WTC11 (cell line): Measurements from ENCODE around the gene RIPOR3. TPM values are rescaled to one million over a fixed set of nuclear protein-coding genes. Genes with fewer than 3 reads are reported as not detected.
A peak's percentile ranks its signal among the peaks of the same experiment; 100 is the strongest.

Experiments
- ATAC-seq: fragments of 200-7000 bp; cut with Tn5 transposase; 2 replicates; pipeline ENCODE4 v1.10.0; 2021; ENCODE audit warnings: mild to moderate bottlenecking, moderate library complexity
- CTCF ChIA-PET: fragments of 300-600 bp; sonication (Branson Sonifier 250); formaldehyde crosslinking; loops from one replicate; lab custom pipeline; 2021; ENCODE audit warnings: antibody characterized with exemption; lab: Charles Lee
- POLR2A ChIA-PET: fragments of 350-600 bp; sonication (Branson Sonifier 250); formaldehyde crosslinking; loops from one replicate; lab custom pipeline; 2021; ENCODE audit warnings: antibody characterized with exemption; lab: Charles Lee
- DNase-seq: peaks from one replicate; pipeline ENCODE4 v3.0.0; 2021; ENCODE audit warnings: low spot score
- H3K27ac Mint-ChIP-seq: 2 replicates; pipeline ENCODE4 v1.8.0; 2021; ENCODE audit warnings: mixed read lengths
- H3K27me3 Mint-ChIP-seq: 2 replicates; pipeline ENCODE4 v1.8.0; 2021; ENCODE audit warnings: low read depth, mild to moderate bottlenecking, moderate library complexity, mixed read lengths
- H3K36me3 Mint-ChIP-seq: 2 replicates; pipeline ENCODE4 v1.8.0; 2021; ENCODE audit warnings: mixed read lengths
- H3K4me1 Mint-ChIP-seq: 2 replicates; pipeline ENCODE4 v1.8.0; 2022; ENCODE audit warnings: mixed read lengths
- H3K4me3 Mint-ChIP-seq: 2 replicates; pipeline ENCODE4 v1.8.0; 2021; ENCODE audit warnings: mild to moderate bottlenecking, moderate library complexity, mixed read lengths
- H3K9me3 Mint-ChIP-seq: 2 replicates; pipeline ENCODE4 v1.8.0; 2021; ENCODE audit warnings: mixed read lengths
- CREB1 ChIP-seq: sonication (generic); formaldehyde crosslinking; IDR thresholded peaks from 2 replicates; pipeline ENCODE4 v1.8.0; 2023; ENCODE audit warnings: mild to moderate bottlenecking, missing genetic modification reagents
- CTCF ChIP-seq: fragments of 200-600 bp; IDR thresholded peaks from 2 replicates; pipeline ENCODE4 v1.8.0; 2022; ENCODE audit warnings: antibody characterized with exemption
- E2F4 ChIP-seq: sonication (generic); formaldehyde crosslinking; IDR thresholded peaks from 2 replicates; pipeline ENCODE4 v1.8.1; 2022; ENCODE audit warnings: low read depth, mild to moderate bottlenecking, moderate library complexity, missing genetic modification reagents, borderline replicate concordance
- JAZF1 ChIP-seq: fragments of 250-450 bp; sonication (Bioruptor Pico); IDR thresholded peaks from 2 replicates; pipeline ENCODE4 v1.9.0; 2021; ENCODE audit warnings: moderate library complexity, mild to moderate bottlenecking, inconsistent platforms
- ZNF263 ChIP-seq: sonication (generic); formaldehyde crosslinking; IDR thresholded peaks from 2 replicates; pipeline ENCODE4 v1.8.1; 2022; ENCODE audit warnings: low read depth, mild to moderate bottlenecking, moderate library complexity, missing genetic modification reagents
- ZNF416 ChIP-seq: fragments of 250-450 bp; sonication (Bioruptor Pico); IDR thresholded peaks from 2 replicates; pipeline ENCODE4 v1.9.0; 2021; ENCODE audit warnings: mild to moderate bottlenecking, inconsistent platforms
- ZSCAN18 ChIP-seq: fragments of 250-450 bp; sonication (Bioruptor Pico); IDR thresholded peaks from 2 replicates; pipeline ENCODE4 v2.1.2; 2022; ENCODE audit warnings: mild to moderate bottlenecking, moderate library complexity
- total RNA-seq: library from RNA; stranded (reverse); gene quantifications from 3 replicates; pipeline ENCODE4 v1.2.3, GENCODE V29; 2021
- TF ChIP-seq, protein P1 (sequence below): fragments of 250-450 bp; sonication (Bioruptor Pico); IDR thresholded peaks from 2 replicates; pipeline ENCODE4 v1.9.0; 2021; ENCODE audit warnings: moderate library complexity, mild to moderate bottlenecking, inconsistent platforms, borderline replicate concordance
- TF ChIP-seq, protein P2 (sequence below): sonication (generic); formaldehyde crosslinking; IDR thresholded peaks from 2 replicates; pipeline ENCODE4 v1.8.1; 2023; ENCODE audit warnings: mild to moderate bottlenecking, missing genetic modification reagents, moderate library complexity
- TF ChIP-seq, protein P3 (sequence below): sonication (generic); formaldehyde crosslinking; IDR thresholded peaks from 2 replicates; pipeline ENCODE4 v1.8.1; 2023; ENCODE audit warnings: mild to moderate bottlenecking, missing genetic modification reagents, borderline replicate concordance

RIPOR3 gene
- total RNA-seq, 1 experiment from 2014 or later = 6.5 TPM

GRCh38 chr20:50575865-50576720 is 115.2 kb downstream of the RIPOR3 start:
- ChIA-PET POLR2A (no interaction called here), CTCF (interaction anchor here (0.6 to 3.6 kb wide), 39 partner anchors 8 to 296 kb away, joined by 3 to 20 read pairs (median 4); partner anchors contain the start of gene PTPN1)
- Mint-ChIP-seq H3K27me3 (no peaks in the 10 kb centered on the region), H3K27ac (no peak overlapping the region), H3K4me1 (no peaks in the 10 kb centered on the region), H3K9me3 (no peaks in the 10 kb centered on the region), H3K4me3 (no peak overlapping the region), H3K36me3 (peaks cover 35% of the 10 kb centered on the region)
- TF ChIP-seq CTCF (peak; percentile 42; the same call in 1 of the 2 replicates), ZNF416 (CRISPR knock-in tag) (no peak)
- TF ChIP-seq, protein P1, sequence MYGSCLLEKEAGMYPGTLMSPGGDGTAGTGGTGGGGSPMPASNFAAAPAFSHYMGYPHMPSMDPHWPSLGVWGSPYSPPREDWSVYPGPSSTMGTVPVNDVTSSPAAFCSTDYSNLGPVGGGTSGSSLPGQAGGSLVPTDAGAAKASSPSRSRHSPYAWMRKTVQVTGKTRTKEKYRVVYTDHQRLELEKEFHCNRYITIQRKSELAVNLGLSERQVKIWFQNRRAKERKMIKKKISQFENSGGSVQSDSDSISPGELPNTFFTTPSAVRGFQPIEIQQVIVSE (CRISPR knock-in tag) = no peak
- ATAC-seq = peak; percentile 92
- peak; percentile 74 for DNase-seq

DNA sequence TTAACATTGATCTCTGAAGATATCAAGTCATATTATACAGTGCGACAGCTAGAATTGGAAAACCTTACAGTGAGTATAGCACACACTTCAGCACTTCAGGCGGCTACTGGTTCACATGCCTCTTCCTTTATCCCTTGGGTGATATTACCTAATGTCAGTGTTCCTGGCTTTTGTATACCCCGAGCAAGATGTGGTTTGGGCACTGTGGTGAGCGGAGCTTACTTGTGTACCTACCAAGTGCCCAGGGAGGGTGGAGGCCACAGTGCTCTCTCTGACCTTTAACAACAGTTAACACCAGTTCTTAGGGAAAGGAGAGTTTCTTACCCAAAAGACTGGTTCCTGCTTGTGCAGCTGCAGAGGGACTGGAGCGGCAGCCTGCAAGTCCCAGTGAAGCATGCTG is 116.8 kb downstream of the RIPOR3 start:
- Mint-ChIP-seq H3K27me3 (no peaks in the 10 kb centered on the region), H3K9me3 (no peaks in the 10 kb centered on the region), H3K4me1 (no peaks in the 10 kb centered on the region; the same call in 1 of the 2 replicates), H3K27ac (no peak overlapping the region), H3K36me3 (peaks cover 28% of the 10 kb centered on the region), H3K4me3 (no peak overlapping the region)
- DNase-seq (no peak), ATAC-seq (no peak)
- ChIA-PET POLR2A (no interaction called here), CTCF (interaction anchor here (0.6 to 3.6 kb wide), 14 partner anchors 10 to 228 kb away, joined by 3 to 20 read pairs (median 6); partner anchors contain the start of gene PTPN1)
- TF ChIP-seq JAZF1 (CRISPR knock-in tag) = no peak
- TF ChIP-seq E2F4 (CRISPR knock-in tag) = no peak
- no peak for TF ChIP-seq CTCF
- TF ChIP-seq ZSCAN18 (CRISPR knock-in tag) = no peak
- TF ChIP-seq, protein P2, sequence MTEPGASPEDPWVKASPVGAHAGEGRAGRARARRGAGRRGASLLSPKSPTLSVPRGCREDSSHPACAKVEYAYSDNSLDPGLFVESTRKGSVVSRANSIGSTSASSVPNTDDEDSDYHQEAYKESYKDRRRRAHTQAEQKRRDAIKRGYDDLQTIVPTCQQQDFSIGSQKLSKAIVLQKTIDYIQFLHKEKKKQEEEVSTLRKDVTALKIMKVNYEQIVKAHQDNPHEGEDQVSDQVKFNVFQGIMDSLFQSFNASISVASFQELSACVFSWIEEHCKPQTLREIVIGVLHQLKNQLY (CRISPR knock-in tag) = no peak
- no peak for TF ChIP-seq ZNF263 (CRISPR knock-in tag)
- TF ChIP-seq, protein P3, sequence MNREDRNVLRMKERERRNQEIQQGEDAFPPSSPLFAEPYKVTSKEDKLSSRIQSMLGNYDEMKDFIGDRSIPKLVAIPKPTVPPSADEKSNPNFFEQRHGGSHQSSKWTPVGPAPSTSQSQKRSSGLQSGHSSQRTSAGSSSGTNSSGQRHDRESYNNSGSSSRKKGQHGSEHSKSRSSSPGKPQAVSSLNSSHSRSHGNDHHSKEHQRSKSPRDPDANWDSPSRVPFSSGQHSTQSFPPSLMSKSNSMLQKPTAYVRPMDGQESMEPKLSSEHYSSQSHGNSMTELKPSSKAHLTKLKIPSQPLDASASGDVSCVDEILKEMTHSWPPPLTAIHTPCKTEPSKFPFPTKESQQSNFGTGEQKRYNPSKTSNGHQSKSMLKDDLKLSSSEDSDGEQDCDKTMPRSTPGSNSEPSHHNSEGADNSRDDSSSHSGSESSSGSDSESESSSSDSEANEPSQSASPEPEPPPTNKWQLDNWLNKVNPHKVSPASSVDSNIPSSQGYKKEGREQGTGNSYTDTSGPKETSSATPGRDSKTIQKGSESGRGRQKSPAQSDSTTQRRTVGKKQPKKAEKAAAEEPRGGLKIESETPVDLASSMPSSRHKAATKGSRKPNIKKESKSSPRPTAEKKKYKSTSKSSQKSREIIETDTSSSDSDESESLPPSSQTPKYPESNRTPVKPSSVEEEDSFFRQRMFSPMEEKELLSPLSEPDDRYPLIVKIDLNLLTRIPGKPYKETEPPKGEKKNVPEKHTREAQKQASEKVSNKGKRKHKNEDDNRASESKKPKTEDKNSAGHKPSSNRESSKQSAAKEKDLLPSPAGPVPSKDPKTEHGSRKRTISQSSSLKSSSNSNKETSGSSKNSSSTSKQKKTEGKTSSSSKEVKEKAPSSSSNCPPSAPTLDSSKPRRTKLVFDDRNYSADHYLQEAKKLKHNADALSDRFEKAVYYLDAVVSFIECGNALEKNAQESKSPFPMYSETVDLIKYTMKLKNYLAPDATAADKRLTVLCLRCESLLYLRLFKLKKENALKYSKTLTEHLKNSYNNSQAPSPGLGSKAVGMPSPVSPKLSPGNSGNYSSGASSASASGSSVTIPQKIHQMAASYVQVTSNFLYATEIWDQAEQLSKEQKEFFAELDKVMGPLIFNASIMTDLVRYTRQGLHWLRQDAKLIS (CRISPR knock-in tag) = no peak
- TF ChIP-seq CREB1 (CRISPR knock-in tag) = no peak
